GOT3 (cell line): ENCODE data around the gene CDCA4.

Source experiments
- DNase-seq: peaks from one replicate; lab custom pipeline; 2025; ENCODE audit warnings: mixed read lengths; lab: John Stamatoyannopoulos, UW

The CDCA4 gene

DNA sequence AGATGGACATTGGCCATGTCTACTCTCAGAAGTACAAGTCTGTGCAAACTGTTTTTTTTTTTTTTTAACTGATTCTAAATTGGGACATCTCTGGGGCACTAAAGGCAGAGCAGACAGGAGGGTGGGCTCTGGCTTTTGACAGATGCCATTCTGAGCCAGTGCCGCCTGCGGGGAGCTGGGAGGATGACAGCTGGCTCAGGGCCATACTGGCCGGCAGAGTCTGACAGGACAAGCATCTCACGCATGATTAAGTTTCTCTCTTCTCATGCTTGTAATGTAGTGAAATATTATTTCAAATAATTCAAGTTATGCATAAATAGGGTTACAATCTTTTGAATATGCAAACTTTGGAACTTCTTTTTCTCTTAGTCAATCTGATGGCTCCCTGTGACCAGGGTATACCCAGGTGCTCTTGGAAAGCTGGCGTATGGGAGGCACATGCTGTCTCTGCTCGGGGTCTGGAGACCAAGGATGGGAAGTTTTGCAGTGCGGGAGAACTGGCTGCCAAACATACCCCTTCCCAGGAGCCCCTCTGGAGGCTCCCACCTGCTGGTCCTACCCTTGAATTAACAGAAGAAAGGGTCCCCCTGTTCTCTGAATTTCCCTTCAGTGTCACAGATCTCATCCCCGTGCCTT, 7.6 kb downstream of the CDCA4 start:
- DNase-seq: no peak

- no peak for DNase-seq
These were observed 8.5 kb downstream of the CDCA4 start for GRCh38 chr14:105012171-105012985.

DNA sequence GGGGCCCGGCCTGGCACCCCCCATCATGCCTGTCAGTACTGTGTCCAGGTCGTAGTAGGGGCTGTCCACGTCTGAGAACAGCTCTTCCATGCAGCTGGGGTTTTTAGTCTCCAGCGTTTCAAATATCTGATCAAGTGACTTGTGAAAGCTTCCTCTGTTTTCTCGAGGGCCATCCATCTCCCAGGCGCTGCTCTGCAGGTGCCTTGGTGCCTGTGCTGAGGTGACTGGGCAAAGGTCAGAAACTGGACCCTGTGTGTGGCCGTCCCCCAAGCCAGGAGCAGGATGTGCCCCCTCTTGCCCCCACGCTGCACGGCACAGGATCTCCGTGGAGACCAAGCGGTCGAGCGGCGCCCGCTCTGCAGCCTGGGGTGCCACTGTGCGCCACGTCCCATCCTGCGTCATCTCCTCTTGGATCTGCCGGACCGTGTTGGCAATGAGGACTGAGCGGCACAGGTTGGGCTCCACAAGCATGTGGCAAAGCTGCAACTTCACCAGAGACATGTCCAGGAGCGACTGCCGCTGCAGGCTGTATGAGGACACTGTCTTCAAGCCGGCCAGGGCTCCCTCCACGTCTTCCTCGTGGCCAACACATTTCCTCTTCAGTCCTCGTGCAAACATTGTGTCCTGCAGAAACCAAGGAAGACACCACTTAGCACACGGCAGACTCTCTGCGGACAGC, 9.4 kb downstream of the CDCA4 start:
- no peak for DNase-seq

DNA sequence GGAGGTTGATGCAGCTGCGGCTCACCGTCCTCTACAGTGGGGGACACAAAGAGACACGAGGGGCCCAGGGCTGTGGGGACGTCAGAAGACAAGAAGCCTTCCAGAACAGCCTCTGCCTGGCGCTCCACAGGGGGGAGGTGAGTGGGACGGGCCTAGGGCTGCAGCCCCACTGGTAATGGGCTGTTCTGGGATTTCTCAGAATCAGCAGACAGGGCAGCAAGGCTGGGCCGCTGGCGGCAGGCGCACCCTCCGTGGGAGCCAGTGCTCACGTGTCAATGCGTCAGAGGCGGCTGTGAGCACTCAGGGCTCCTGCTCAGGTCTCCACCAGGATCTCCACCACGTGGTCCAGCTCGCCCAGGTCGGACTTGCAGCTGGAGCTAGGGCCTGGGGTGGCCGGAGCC, 10.0 kb downstream of the CDCA4 start:
- DNase-seq: no peak

DNA sequence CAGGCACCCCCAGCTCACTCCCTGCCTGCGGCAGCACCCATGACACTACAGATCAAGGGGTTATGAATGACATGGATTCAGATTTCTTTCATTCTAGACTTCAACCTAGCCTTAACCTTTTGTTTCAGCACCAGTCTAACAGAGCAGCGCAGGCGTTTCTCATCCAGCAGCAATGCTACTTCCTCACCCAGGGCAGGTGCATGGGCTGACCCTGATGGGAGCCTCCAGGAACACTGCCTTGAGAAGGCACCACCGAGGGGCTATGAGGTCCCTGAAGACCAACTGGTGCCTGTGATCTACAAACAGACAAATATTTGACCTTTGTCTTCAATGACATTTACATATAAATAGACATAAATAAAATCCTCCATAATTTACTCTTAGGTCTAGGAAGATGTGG, 10.8 kb downstream of the CDCA4 start:
- no peak for DNase-seq

- DNase-seq: no peak
These were observed 13.2 kb downstream of the CDCA4 start for GRCh38 chr14:105007593-105008264.

- DNase-seq: no peak
These were observed 13.9 kb downstream of the CDCA4 start for GRCh38 chr14:105006831-105007592.

DNA sequence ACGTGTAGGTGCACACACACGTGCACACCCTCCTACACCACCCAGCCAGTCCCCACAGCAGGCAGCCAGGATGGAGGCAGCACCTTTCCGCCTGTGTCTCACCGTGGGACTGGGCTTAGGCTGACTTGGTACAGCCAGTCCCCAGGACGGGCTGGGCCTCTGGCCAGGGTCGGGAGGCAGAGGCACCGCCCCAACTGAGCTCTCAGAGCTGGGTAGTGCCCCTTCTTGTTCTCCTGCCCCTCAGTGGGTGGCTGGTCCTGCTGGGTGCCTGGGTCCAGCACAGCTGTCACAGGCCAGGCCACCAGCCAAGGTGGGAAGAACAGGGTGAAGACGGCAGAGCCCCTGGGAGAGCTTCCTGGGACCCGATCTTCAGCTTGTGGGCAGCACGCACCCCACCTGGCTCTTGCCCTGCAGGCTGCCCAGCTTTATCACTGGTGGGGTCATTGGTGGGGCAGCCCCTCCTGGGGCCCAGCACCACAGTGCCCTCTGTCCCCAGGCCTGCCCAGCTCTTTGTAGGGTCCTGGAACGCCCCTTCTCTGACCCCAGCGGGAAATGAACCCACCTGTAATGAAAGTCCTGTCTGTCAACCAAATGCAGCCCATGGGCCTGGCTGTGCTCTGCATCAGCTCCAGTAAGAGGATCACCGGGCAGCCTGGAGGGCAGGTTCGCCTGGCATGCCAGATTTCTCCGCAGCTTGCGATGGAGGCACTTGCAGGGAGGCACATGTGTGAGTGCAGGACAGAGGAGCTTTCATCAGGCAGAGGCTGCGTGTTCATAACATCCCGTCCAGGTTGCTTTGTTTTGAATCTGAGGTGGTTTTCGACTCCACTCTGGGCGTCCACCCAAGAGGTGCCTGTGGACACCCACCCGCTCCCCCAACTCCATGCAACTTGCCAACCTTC, 14.7 kb downstream of the CDCA4 start:
- DNase-seq: no peak

GRCh38 chr14:105005329-105005928, 15.5 kb downstream of the CDCA4 start:
- no peak for DNase-seq

- DNase-seq: no peak
These were observed 21.5 kb downstream of the CDCA4 start for GRCh38 chr14:104999361-104999760.

DNA sequence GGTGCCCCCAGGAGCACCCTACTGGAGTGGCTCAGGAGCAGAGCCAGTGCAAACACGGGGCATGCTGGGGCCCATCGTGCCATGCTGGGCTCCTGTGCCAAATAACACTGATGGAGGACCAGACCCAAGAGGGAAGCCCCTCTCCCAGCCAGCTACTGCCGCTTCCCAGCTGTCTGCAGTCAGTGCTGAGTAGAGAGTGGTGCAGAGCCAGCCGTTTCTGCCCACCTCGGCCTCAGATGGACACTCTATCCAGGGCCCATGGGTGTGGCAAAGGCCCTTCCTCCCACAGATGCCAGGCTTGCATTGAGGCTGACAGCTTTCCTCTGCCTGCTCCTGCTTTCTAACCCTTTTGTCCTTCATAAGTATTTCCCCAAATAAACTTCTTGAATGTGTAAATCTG, 22.1 kb downstream of the CDCA4 start:
- no peak for DNase-seq

GRCh38 chr14:104996483-104996882, 24.4 kb downstream of the CDCA4 start:
- no peak for DNase-seq

GRCh38 chr14:104996032-104996431, 24.9 kb downstream of the CDCA4 start:
- no peak for DNase-seq

DNA sequence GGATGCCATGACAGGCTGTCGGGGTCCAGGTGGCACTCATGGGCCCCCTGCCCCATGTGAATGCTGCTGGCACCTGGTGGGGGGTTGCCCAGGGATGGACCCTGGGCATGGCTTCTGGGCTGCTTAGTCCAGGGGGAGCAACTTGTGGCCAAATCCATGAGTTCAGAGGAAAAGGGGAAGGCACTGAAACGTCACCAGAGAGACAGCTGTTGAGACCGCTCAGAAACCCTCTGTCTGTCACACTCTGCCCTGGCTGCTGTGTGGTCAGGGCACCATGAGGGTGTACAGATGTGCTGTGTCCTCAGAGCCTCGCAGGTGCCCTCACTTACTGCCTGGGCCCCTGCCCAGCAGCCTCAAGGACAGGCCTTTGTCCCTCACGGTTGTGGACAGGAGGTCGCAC, 25.9 kb downstream of the CDCA4 start:
- DNase-seq: no peak

GRCh38 chr14:104993808-104994591, 26.9 kb downstream of the CDCA4 start:
- no peak for DNase-seq

- DNase-seq: no peak
These were observed 27.6 kb downstream of the CDCA4 start for GRCh38 chr14:104993306-104993705.

DNA sequence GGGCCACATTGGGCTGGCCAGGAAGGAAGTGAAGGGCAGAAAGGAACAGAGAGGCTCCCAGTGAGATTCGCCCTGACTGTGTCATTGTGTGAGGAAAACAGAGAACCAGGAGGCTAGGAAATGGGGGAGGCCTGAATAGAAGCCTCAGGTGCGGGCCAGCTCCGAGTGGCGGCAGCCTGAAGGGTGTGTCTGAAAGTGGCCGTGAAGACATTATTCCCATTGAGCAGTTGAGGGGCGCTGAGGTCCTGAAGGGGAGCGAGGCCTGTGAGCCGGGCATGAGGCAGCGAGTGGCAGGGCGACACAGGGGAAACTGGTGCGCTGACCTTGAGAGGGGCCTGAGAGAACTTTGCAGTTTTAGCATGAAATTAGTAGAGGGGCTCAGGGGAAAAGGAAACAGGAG, 28.4 kb downstream of the CDCA4 start:
- DNase-seq: no peak

- no peak for DNase-seq
These were observed 29.0 kb downstream of the CDCA4 start for GRCh38 chr14:104991896-104992230.

GRCh38 chr14:104989951-104990303, 31.0 kb downstream of the CDCA4 start:
- DNase-seq: no peak
